ENCODE results near the gene MS4A8.

The MS4A8 gene

DNA sequence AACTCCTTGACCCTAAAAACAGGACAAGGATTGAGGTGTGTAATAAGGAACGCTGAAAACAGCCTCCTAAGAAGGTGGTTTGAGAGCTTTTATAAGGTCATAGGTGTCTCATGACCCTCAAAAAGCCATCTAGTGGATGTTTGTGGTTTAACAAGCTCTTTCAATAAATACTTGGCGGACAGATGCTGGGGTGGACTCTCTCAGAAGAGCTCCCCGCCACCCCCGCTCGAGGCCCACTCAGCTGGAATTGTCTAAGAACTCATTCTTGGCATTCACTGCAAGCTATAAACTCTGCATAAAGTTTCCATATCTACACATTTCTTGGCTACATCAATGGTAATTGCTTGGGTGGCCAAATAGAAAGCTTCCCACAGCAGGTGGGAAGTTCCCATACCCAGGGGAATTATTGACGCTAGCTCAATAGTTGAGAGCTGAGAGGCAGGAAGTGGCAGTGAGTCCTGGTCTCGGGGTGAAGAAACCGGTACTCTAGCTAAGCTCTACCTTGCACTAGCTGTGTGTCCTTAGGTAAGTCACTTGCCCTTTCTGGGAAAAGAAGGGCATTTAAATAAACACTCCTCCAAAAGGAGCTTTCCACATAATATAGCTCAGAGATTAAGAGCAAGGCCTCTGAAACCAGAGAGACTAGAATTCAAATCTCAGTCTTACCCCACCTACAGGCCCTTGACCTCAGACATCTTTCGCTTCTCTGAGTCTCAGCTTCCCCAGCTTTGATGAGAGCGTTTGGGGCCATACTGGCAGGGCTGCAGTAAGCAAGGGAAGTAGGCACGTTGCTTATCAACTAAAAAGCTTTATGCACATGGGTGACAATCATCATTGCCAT is 63.7 kb downstream of the MS4A8 start:
- Histone ChIP-seq H3K4me3 (ENCODE audit: low read length in 2 of 2) (no peak overlapping the region), H3K27me3 (ENCODE audit: control insufficient read depth in 1 of 2, insufficient read depth in 2 of 2, low read length in 2 of 2) (peaks cover 16 to 17% of the 10 kb centered on the region in 2 donors)

GRCh38 chr11:60763692-60764369 is 64.4 kb downstream of the MS4A8 start:
- no peaks in the 10 kb centered on the region for H3K9me3 ChIP-seq (ENCODE audit: control insufficient read depth in 2 of 2, low read length in 2 of 2)
- no peak overlapping the region for H3K27ac ChIP-seq (ENCODE audit: low read length)
- no peak overlapping the region for H3K9ac ChIP-seq (ENCODE audit: low read length in 2 of 2)
- H3K4me1 ChIP-seq (ENCODE audit: control insufficient read depth, insufficient read depth, low read length), result no peaks in the 10 kb centered on the region
- H3K36me3 ChIP-seq (ENCODE audit: control insufficient read depth in 2 of 2, insufficient read depth in 2 of 2, low read length in 2 of 2), result no peaks in the 10 kb centered on the region
- no peak overlapping the region for H3K4me3 ChIP-seq (ENCODE audit: low read length in 2 of 2)
- peaks cover 16 to 19% of the 10 kb centered on the region in 2 donors for H3K27me3 ChIP-seq (ENCODE audit: control insufficient read depth in 1 of 2, insufficient read depth in 2 of 2, low read length in 2 of 2)

More for the DNA sequence above, 63.7 kb downstream of the MS4A8 start:
- Histone ChIP-seq H3K27ac (ENCODE audit: low read length) (no peak overlapping the region), H3K4me1 (ENCODE audit: control insufficient read depth, insufficient read depth, low read length) (no peaks in the 10 kb centered on the region), H3K9ac (ENCODE audit: low read length in 2 of 2) (no peak overlapping the region), H3K36me3 (ENCODE audit: control insufficient read depth in 2 of 2, insufficient read depth in 2 of 2, low read length in 2 of 2) (no peaks in the 10 kb centered on the region), H3K9me3 (ENCODE audit: control insufficient read depth in 2 of 2, low read length in 2 of 2) (no peaks in the 10 kb centered on the region)

DNA sequence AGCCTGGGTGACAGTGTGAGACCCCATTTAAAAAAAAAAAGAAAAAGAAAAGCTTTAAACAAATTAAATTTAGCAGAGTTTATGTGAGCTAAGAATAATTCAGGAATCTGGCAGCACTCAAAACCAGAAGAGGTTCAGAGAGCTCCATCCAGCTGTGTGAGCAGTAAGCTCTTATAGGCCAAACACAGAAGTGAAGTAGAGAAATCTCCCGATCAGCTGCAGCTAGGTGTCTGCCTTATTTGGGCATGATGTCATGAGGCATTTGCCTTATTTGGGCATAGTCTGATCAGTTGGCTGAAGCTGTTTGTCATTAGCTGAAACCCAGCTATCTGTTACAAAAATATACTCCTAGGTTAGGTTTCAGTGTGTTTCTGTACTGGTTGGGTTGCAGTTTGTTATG is 65.5 kb downstream of the MS4A8 start:
- Histone ChIP-seq H3K27me3 (ENCODE audit: control insufficient read depth in 1 of 2, insufficient read depth in 2 of 2, low read length in 2 of 2) (peaks cover 16 to 21% of the 10 kb centered on the region in 2 donors), H3K9ac (ENCODE audit: low read length in 2 of 2) (no peak overlapping the region), H3K9me3 (ENCODE audit: control insufficient read depth in 2 of 2, low read length in 2 of 2) (no peaks in the 10 kb centered on the region), H3K36me3 (ENCODE audit: control insufficient read depth in 2 of 2, insufficient read depth in 2 of 2, low read length in 2 of 2) (no peaks in the 10 kb centered on the region), H3K4me3 (ENCODE audit: low read length in 2 of 2) (no peak overlapping the region), H3K27ac (ENCODE audit: low read length) (no peak overlapping the region), H3K4me1 (ENCODE audit: control insufficient read depth, insufficient read depth, low read length) (no peaks in the 10 kb centered on the region)

DNA sequence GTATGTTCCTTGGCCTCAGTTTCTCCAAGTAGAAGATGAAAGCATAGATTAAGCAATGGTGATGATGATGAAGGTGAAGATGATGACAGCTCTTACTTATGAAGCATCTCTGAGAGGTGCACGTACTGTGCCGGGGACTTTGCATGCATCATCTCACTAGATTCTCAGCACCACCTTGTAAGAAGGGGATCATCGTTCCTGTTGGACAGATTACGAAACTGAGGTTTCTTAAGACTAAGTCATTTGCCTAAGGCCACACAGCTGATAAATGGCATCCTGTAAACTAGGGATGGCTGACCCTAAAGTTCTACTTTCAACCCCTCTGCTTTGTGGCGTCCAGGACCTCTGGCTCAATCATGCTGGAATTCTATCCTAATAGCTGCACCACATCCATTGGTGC is 65.9 kb downstream of the MS4A8 start:
- Histone ChIP-seq H3K4me3 (ENCODE audit: low read length in 2 of 2) (no peak overlapping the region), H3K9me3 (ENCODE audit: control insufficient read depth in 2 of 2, low read length in 2 of 2) (no peaks in the 10 kb centered on the region), H3K27ac (ENCODE audit: low read length) (no peak overlapping the region), H3K27me3 (ENCODE audit: control insufficient read depth in 1 of 2, insufficient read depth in 2 of 2, low read length in 2 of 2) (peaks cover 16 to 20% of the 10 kb centered on the region in 2 donors), H3K4me1 (ENCODE audit: control insufficient read depth, insufficient read depth, low read length) (no peaks in the 10 kb centered on the region), H3K9ac (ENCODE audit: low read length in 2 of 2) (no peak overlapping the region), H3K36me3 (ENCODE audit: control insufficient read depth in 2 of 2, insufficient read depth in 2 of 2, low read length in 2 of 2) (no peaks in the 10 kb centered on the region)
